ENCODE measurements around the gene RPTOR. TPM values are rescaled to one million over a fixed set of nuclear protein-coding genes. Genes with fewer than 3 reads are reported as not detected.
A peak's percentile ranks its signal among the peaks of the same experiment; 100 is the strongest.

RPTOR gene
- total and polyA plus RNA-seq, 4 donors: 12.4 to 46.1 (median 29.7) TPM

GRCh38 chr17:80968602-80969029 is 424.0 kb downstream of the RPTOR start:
- ATAC-seq (ENCODE audit: insufficient read depth, low FRiP score): no peak
- peak overlapping the region in 1 of 2 donors; percentile 81 for H3K27ac ChIP-seq (ENCODE audit: low read depth in 1 of 2, low read length in 1 of 2)

DNA sequence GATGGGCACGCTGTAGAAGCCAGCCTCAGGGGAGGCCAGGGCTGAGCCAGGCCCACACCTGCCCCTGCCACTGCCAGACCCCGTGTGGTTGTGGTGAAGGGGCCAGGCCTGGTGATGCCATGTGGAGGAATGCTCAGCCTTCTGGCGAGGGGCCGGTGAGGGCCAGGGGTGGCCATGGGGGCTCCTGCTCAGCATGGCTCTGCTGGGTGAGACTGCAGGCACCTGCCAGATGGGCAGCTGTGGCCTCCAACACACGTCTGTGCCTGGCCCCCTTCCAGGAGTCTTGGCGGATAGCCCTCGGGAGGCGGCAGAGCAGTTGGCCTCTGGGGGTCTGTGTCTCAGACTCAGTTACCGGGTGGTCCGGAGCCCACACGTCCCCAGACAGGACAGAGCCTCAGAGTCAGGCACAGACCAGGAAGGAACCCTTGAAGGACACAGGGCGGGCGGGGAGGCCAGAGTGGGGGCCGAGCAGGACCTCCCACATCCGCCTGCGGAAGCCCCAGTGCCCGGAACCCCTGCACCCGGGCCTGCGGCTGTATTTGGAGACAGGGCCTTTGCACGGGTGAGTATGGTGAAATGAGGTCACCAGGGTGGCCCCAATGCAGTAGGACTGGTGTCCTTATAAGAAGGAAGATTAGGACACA is 424.5 kb downstream of the RPTOR start:
- peak overlapping the region in 1 of 2 donors; percentile 81 for H3K27ac ChIP-seq (ENCODE audit: low read depth in 1 of 2, low read length in 1 of 2)
- DNase-seq: peak in 1 of 3 donors; percentile 30
- no peak overlapping the region for H3K4me3 ChIP-seq

More at GRCh38 chr17:80968602-80969029, 424.0 kb downstream of the RPTOR start:
- Histone ChIP-seq H3K27me3 (ENCODE audit: control insufficient read depth in 3 of 3, insufficient read depth in 3 of 3, low read length in 2 of 3) (no peaks in the 10 kb centered on the region), H3K36me3 (ENCODE audit: control insufficient read depth in 4 of 4, insufficient read depth in 4 of 4, low read length in 4 of 4) (peaks cover 0 to 19% (median 0%) of the 10 kb centered on the region in 4 donors), H3K4me3 (no peak overlapping the region), H3K9ac (ENCODE audit: insufficient read depth in 1 of 2, low read length in 2 of 2) (no peak overlapping the region), H3K4me1 (ENCODE audit: control insufficient read depth in 5 of 5, insufficient read depth in 5 of 5, low read length in 5 of 5) (peaks cover 5 to 27% (median 18%) of the 10 kb centered on the region in 5 donors), H3K9me3 (ENCODE audit: control insufficient read depth in 4 of 4, insufficient read depth in 3 of 4, low read length in 3 of 4) (peaks cover 0 to 4% (median 0%) of the 10 kb centered on the region in 4 donors)
- 42 to 59% methylated on average over 17 of the region's 17 CpGs for WGBS, 2 donors
- DNase-seq: peak; percentile 43 to 81 (median 75)
- TF ChIP-seq, protein P1, sequence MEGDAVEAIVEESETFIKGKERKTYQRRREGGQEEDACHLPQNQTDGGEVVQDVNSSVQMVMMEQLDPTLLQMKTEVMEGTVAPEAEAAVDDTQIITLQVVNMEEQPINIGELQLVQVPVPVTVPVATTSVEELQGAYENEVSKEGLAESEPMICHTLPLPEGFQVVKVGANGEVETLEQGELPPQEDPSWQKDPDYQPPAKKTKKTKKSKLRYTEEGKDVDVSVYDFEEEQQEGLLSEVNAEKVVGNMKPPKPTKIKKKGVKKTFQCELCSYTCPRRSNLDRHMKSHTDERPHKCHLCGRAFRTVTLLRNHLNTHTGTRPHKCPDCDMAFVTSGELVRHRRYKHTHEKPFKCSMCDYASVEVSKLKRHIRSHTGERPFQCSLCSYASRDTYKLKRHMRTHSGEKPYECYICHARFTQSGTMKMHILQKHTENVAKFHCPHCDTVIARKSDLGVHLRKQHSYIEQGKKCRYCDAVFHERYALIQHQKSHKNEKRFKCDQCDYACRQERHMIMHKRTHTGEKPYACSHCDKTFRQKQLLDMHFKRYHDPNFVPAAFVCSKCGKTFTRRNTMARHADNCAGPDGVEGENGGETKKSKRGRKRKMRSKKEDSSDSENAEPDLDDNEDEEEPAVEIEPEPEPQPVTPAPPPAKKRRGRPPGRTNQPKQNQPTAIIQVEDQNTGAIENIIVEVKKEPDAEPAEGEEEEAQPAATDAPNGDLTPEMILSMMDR (IDR thresholded peaks at IDR 0.05; ENCODE audit: control extremely low read depth, extremely low read depth): no peak

DNA sequence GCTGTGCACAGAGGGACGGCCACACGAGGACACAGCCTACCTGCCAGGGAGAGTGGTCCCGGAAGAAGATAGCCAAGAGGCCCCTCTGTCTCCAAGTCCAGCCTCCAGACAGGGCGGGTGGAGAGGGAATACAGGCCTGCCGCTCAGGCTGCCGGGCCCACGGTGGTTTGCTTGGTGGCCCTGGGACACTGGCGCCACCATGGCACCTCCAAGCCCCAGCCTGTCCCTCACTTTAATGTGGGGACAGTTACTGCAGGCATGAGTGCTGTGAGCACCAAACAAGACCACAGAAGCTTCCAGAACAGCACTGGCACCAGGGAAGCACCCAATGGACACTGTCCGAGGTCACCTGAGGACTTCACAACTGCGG is 425.0 kb downstream of the RPTOR start:
- no peak for ATAC-seq (ENCODE audit: insufficient read depth, low FRiP score)
- TF ChIP-seq, protein P1 (IDR thresholded peaks at IDR 0.05; ENCODE audit: control extremely low read depth, extremely low read depth): no peak
- H3K4me3 ChIP-seq: no peak overlapping the region
- no peak for DNase-seq
- WGBS, 2 donors: 60 to 69% methylated on average over 10 of the region's 10 CpGs
- H3K27ac ChIP-seq (ENCODE audit: low read depth in 1 of 2, low read length in 1 of 2): peak overlapping the region in 1 of 2 donors; percentile 57
- H3K4me1 ChIP-seq (ENCODE audit: control insufficient read depth in 5 of 5, insufficient read depth in 5 of 5, low read length in 5 of 5): peaks cover 5 to 27% (median 18%) of the 10 kb centered on the region in 5 donors
- H3K36me3 ChIP-seq (ENCODE audit: control insufficient read depth in 4 of 4, insufficient read depth in 4 of 4, low read length in 4 of 4): peaks cover 0 to 12% (median 0%) of the 10 kb centered on the region in 4 donors
- H3K9ac ChIP-seq (ENCODE audit: insufficient read depth in 1 of 2, low read length in 2 of 2): no peak overlapping the region
- H3K9me3 ChIP-seq (ENCODE audit: control insufficient read depth in 4 of 4, insufficient read depth in 3 of 4, low read length in 3 of 4): peaks cover 0 to 2% (median 0%) of the 10 kb centered on the region in 4 donors
- no peaks in the 10 kb centered on the region for H3K27me3 ChIP-seq (ENCODE audit: control insufficient read depth in 3 of 3, insufficient read depth in 3 of 3, low read length in 2 of 3)

More for the DNA sequence above, 424.5 kb downstream of the RPTOR start:
- H3K27me3 ChIP-seq (ENCODE audit: control insufficient read depth in 3 of 3, insufficient read depth in 3 of 3, low read length in 2 of 3): no peaks in the 10 kb centered on the region
- ATAC-seq (ENCODE audit: insufficient read depth, low FRiP score): no peak
- 31 to 38% methylated on average over 19 to 20 of the region's 20 CpGs for WGBS, 2 donors
- TF ChIP-seq, protein P1 (IDR thresholded peaks at IDR 0.05; ENCODE audit: control extremely low read depth, extremely low read depth): no peak
- no peak overlapping the region for H3K9ac ChIP-seq (ENCODE audit: insufficient read depth in 1 of 2, low read length in 2 of 2)
- peaks cover 0 to 16% (median 0%) of the 10 kb centered on the region in 4 donors for H3K36me3 ChIP-seq (ENCODE audit: control insufficient read depth in 4 of 4, insufficient read depth in 4 of 4, low read length in 4 of 4)
- peaks cover 0 to 4% (median 0%) of the 10 kb centered on the region in 4 donors for H3K9me3 ChIP-seq (ENCODE audit: control insufficient read depth in 4 of 4, insufficient read depth in 3 of 4, low read length in 3 of 4)
- peaks cover 5 to 27% (median 18%) of the 10 kb centered on the region in 5 donors for H3K4me1 ChIP-seq (ENCODE audit: control insufficient read depth in 5 of 5, insufficient read depth in 5 of 5, low read length in 5 of 5)

Measured in lung (tissue), 12 donors.